GM12878 (cell line): ENCODE results near the gene ZNF768. TPM values are rescaled to one million over a fixed set of nuclear protein-coding genes. Genes with fewer than 3 reads are reported as not detected.

Source experiments
- ATF7 ChIP-seq: fragments of 450-650 bp; IDR thresholded peaks from 2 replicates; pipeline ENCODE4 v1.6.1; 2016; ENCODE audit warnings: low read depth, mild to moderate bottlenecking
- BRCA1 ChIP-seq: IDR thresholded peaks from 2 replicates; pipeline ENCODE4 v1.6.1; 2011; ENCODE audit warnings: low read depth, low read length, improper control_type of control experiment
- CTCF ChIP-seq, 3 experiments: IDR thresholded peaks in 2 of 3; conservative IDR thresholded peaks in 1 of 3; 2 replicates each; pipeline ENCODE4 v1.5.1; 2011; ENCODE audit warnings: low read depth in 3 of 3, low read length in 3 of 3, mild to moderate bottlenecking in 3 of 3, control low read depth in 2 of 3, moderate library complexity in 2 of 3, inconsistent platforms in 1 of 3, mixed read lengths in 1 of 3; ENCODE audit not compliant: control insufficient read depth in 2 of 3, insufficient read depth in 1 of 3; ENCODE audit errors: extremely low read depth in 1 of 3
- CUX1 ChIP-seq: IDR thresholded peaks from 2 replicates; pipeline ENCODE4 v1.6.1; 2012; ENCODE audit warnings: improper control_type of control experiment, low read depth, low read length; ENCODE audit not compliant: insufficient replicate concordance
- DPF2 ChIP-seq: fragments of 450-650 bp; IDR thresholded peaks from 2 replicates; pipeline ENCODE4 v1.6.1; 2017; ENCODE audit warnings: mild to moderate bottlenecking
- EP300 ChIP-seq, 2 experiments: fragments of 150-350 bp in 1 of 2; IDR thresholded peaks; 2 replicates each; pipeline ENCODE4 v1.6.1; 2011 to 2012; ENCODE audit warnings: low read depth in 2 of 2, low read length in 2 of 2, borderline replicate concordance in 1 of 2, improper control_type of control experiment in 1 of 2, inconsistent platforms in 1 of 2; ENCODE audit not compliant: control insufficient read depth in 1 of 2
- EZH2 ChIP-seq: IDR thresholded peaks from 2 replicates; pipeline ENCODE4 v1.6.1; 2012; ENCODE audit warnings: low read depth, mild to moderate bottlenecking, control low read depth, inconsistent platforms, low read length, borderline replicate concordance; ENCODE audit not compliant: control insufficient read depth
- IRF3 ChIP-seq: fragments of 450-650 bp; IDR thresholded peaks from 2 replicates; pipeline ENCODE4 v1.6.1; 2014; ENCODE audit warnings: mild to moderate bottlenecking
- KAT2A ChIP-seq: conservative IDR thresholded peaks from 2 replicates; pipeline ENCODE4 v1.6.1; 2011; ENCODE audit warnings: low read depth, low read length; ENCODE audit not compliant: control insufficient read depth
- MLLT1 ChIP-seq: fragments of 450-650 bp; IDR thresholded peaks from 2 replicates; pipeline ENCODE4 v1.6.1; 2016; ENCODE audit warnings: mild to moderate bottlenecking
- MTA3 ChIP-seq: IDR thresholded peaks from 2 replicates; pipeline ENCODE4 v1.6.1; 2012; ENCODE audit warnings: low read length, inconsistent platforms, borderline replicate concordance
- MXI1 ChIP-seq: fragments of 150-350 bp; IDR thresholded peaks from 2 replicates; pipeline ENCODE4 v1.6.1; 2011; ENCODE audit warnings: low read depth, mild to moderate bottlenecking, inconsistent platforms, low read length, improper control_type of control experiment
- RB1 ChIP-seq: fragments of 450-650 bp; formaldehyde crosslinking; IDR thresholded peaks from 2 replicates; pipeline ENCODE4 v1.6.1; 2017; ENCODE audit warnings: mild to moderate bottlenecking, borderline replicate concordance
- RFX5 ChIP-seq: IDR thresholded peaks from 2 replicates; pipeline ENCODE4 v1.6.1; 2011; ENCODE audit warnings: low read depth, low read length, improper control_type of control experiment
- SRF ChIP-seq, 2 experiments: IDR thresholded peaks; 2 replicates each; pipeline ENCODE4 v1.6.1; 2011; ENCODE audit warnings: low read depth in 2 of 2, low read length in 2 of 2, mild to moderate bottlenecking in 1 of 2, moderate library complexity in 1 of 2
- STAT3 ChIP-seq: IDR thresholded peaks from 2 replicates; pipeline ENCODE4 v1.6.1; 2011; ENCODE audit warnings: low read depth, low read length, improper control_type of control experiment
- TAF1 ChIP-seq: IDR thresholded peaks from 2 replicates; pipeline ENCODE4 v1.6.1; 2011; ENCODE audit warnings: mild to moderate bottlenecking, low read depth, low read length, borderline replicate concordance
- ZNF217 ChIP-seq: fragments of 450-650 bp; IDR thresholded peaks from 2 replicates; pipeline ENCODE4 v1.6.1; 2017; ENCODE audit warnings: antibody characterized with exemption, mild to moderate bottlenecking
- ZNF24 ChIP-seq: fragments of 450-650 bp; IDR thresholded peaks from 2 replicates; pipeline ENCODE4 v1.6.1; 2017; ENCODE audit warnings: antibody characterized with exemption, mild to moderate bottlenecking
- polyA plus RNA-seq, 11 experiments: library from polyadenylated mRNA; depleted of rRNA in 4 of 11; unstranded in 6 of 11; stranded (reverse) in 5 of 11; fragments of >200 nt; fragmentation: Nextera tagmentation in 4 of 11; fragmentation: Illumina TruSeq in 1 of 11; extraction: Ambion mirVana in 4 of 11; extraction: Trizol in 1 of 11; gene quantifications; 1 replicate in 1 of 11; 2 replicates in 10 of 11; pipeline versions ENCODE4 v1.2.1 to v1.2.3, GENCODE V29; 2011 to 2016; ENCODE audit warnings: inconsistent platforms in 2 of 11, missing spikeins in 2 of 11, low read depth in 1 of 11
- total RNA-seq, 4 experiments: library from RNA; depleted of rRNA in 3 of 4; stranded (reverse); fragments of >200 nt in 3 of 4; fragmentation: Illumina TruSeq in 1 of 4; extraction: Trizol in 1 of 4; gene quantifications; 2 replicates each; pipeline versions ENCODE4 v1.2.1 to v1.2.3, GENCODE V29; 2013 to 2021

Gene ZNF768
- total and polyA plus RNA-seq, 10 of the 15 experiments (the other 5 are each of a cell fraction or from before 2014, with no cell fraction given): 0.05 to 23.1 (median 9.1) TPM

- no peak for TF ChIP-seq STAT3
- TF ChIP-seq IRF3: no peak
- peak; percentile 72; the same call in 1 of the 2 replicates for TF ChIP-seq RB1
- TF ChIP-seq CUX1: no peak
- TF ChIP-seq DPF2: 0 out of 2 replicates have a peak, but pooled peaks have one; percentile 22
- TF ChIP-seq MTA3: no peak
- no peak for TF ChIP-seq KAT2A
- peak; percentile 34; the same call in 1 of the 2 replicates for TF ChIP-seq ATF7
- peak; percentile 80; the same call in 1 of the 2 replicates for TF ChIP-seq MXI1
- no peak for TF ChIP-seq EZH2
- TF ChIP-seq MLLT1: peak; percentile 59; the same call in 1 of the 2 replicates
- no peak for TF ChIP-seq ZNF24
- TF ChIP-seq BRCA1: peak; percentile 56; the same call in 1 of the 2 replicates
- no peak for TF ChIP-seq SRF (IDR thresholded peaks at IDR 0.05; ENCODE audit: low read depth in 2 of 2, low read length in 2 of 2)
- TF ChIP-seq ZNF217: no peak
- peak; percentile 80 for TF ChIP-seq TAF1
- peak; percentile 1 to 9 (median 2); a peak in 1 of 6 replicates for TF ChIP-seq CTCF (IDR thresholded peaks at IDR 0.05 in 2 of 3, conservative IDR thresholded peaks at IDR 0.05 in 1 of 3; ENCODE audit: control insufficient read depth in 2 of 3, extremely low read depth in 1 of 3, insufficient read depth in 1 of 3, low read depth in 3 of 3, low read length in 3 of 3)
- TF ChIP-seq EP300 (IDR thresholded peaks at IDR 0.05; ENCODE audit: borderline replicate concordance in 1 of 2, control insufficient read depth in 1 of 2, low read depth in 2 of 2, low read length in 2 of 2): no peak
- TF ChIP-seq RFX5: no peak
Measured at GRCh38 chr16:30557957-30558788, 31.8 kb upstream of the ZNF768 start, which contains the start of gene ZNF764 (continued).
